Karpas-422 (cell line): ENCODE results near the gene HJURP. TPM values are rescaled to one million over a fixed set of nuclear protein-coding genes. Genes with fewer than 3 reads are reported as not detected.
A peak's percentile ranks its signal among the peaks of the same experiment; 100 is the strongest.
"Not testable (repeated sequence)": the region's sequence is repeated elsewhere in the genome, so short reads cannot be mapped to it uniquely, and the experiment has no call there.

Experiments used
- DNase-seq: peaks from one replicate; pipeline ENCODE4 v3.0.0-alpha.2; 2015
- H2AFZ ChIP-seq: fragments of 200-600 bp; sonication (generic); 2 replicates; pipeline ENCODE4 v1.6.1; 2014; ENCODE audit warnings: antibody characterized with exemption, low read length, mixed read lengths
- H3K27ac ChIP-seq: fragments of 200-600 bp; sonication (generic); 2 replicates; pipeline ENCODE4 v1.5.1; 2014; ENCODE audit warnings: mild to moderate bottlenecking, low read length, moderate library complexity
- H3K27me3 ChIP-seq: fragments of 200-600 bp; sonication (generic); 2 replicates; pipeline ENCODE4 v1.6.1; 2014; ENCODE audit warnings: low read length, mixed read lengths
- H3K36me3 ChIP-seq: fragments of 200-600 bp; sonication (generic); 2 replicates; pipeline ENCODE4 v1.6.1; 2014; ENCODE audit warnings: low read length, mixed read lengths; ENCODE audit not compliant: insufficient read depth
- H3K4me1 ChIP-seq: fragments of 200-600 bp; sonication (generic); 2 replicates; pipeline ENCODE4 v1.6.1; 2014; ENCODE audit warnings: mild to moderate bottlenecking, low read length, mixed read lengths
- H3K4me2 ChIP-seq: fragments of 200-600 bp; sonication (generic); 2 replicates; pipeline ENCODE4 v1.6.1; 2014; ENCODE audit warnings: low read length, low read depth, mild to moderate bottlenecking; ENCODE audit not compliant: poor library complexity, severe bottlenecking
- H3K4me3 ChIP-seq: fragments of 200-600 bp; sonication (generic); 2 replicates; pipeline ENCODE4 v1.5.1; 2014; ENCODE audit warnings: mild to moderate bottlenecking, antibody characterized with exemption, low read length, mixed read lengths
- H3K79me2 ChIP-seq: fragments of 200-600 bp; sonication (generic); 2 replicates; pipeline ENCODE4 v1.6.1; 2014; ENCODE audit warnings: mild to moderate bottlenecking, low read length, mixed read lengths
- H3K9ac ChIP-seq: fragments of 200-600 bp; sonication (generic); 2 replicates; pipeline ENCODE4 v1.6.0; 2014; ENCODE audit warnings: low read length
- H3K9me2 ChIP-seq: fragments of 200-600 bp; sonication (generic), shearing (Covaris generic); replicated peaks from 2 replicates; pipeline ENCODE4 v1.6.0; 2014; ENCODE audit warnings: mild to moderate bottlenecking, low read length, moderate library complexity; ENCODE audit not compliant: insufficient read depth
- H3K9me3 ChIP-seq: fragments of 300-700, 200-600 bp; sonication (generic); 2 replicates; pipeline ENCODE4 v1.6.1; 2014; ENCODE audit warnings: low read length, mixed read lengths
- H4K20me1 ChIP-seq: fragments of 200-600 bp; sonication (generic); 2 replicates; pipeline ENCODE4 v1.6.1; 2014; ENCODE audit warnings: mild to moderate bottlenecking, antibody characterized with exemption, low read length, low read depth; ENCODE audit not compliant: insufficient read depth
- total RNA-seq: library from RNA; depleted of rRNA; stranded (reverse); fragments of >200 nt; shearing (Covaris generic); gene quantifications from 2 replicates; pipeline ENCODE4 v1.2.3, GENCODE V29; 2014; ENCODE audit warnings: low replicate concordance; rRNA removed

Gene HJURP, protein sequence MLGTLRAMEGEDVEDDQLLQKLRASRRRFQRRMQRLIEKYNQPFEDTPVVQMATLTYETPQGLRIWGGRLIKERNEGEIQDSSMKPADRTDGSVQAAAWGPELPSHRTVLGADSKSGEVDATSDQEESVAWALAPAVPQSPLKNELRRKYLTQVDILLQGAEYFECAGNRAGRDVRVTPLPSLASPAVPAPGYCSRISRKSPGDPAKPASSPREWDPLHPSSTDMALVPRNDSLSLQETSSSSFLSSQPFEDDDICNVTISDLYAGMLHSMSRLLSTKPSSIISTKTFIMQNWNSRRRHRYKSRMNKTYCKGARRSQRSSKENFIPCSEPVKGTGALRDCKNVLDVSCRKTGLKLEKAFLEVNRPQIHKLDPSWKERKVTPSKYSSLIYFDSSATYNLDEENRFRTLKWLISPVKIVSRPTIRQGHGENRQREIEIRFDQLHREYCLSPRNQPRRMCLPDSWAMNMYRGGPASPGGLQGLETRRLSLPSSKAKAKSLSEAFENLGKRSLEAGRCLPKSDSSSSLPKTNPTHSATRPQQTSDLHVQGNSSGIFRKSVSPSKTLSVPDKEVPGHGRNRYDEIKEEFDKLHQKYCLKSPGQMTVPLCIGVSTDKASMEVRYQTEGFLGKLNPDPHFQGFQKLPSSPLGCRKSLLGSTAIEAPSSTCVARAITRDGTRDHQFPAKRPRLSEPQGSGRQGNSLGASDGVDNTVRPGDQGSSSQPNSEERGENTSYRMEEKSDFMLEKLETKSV
- 16.5 and 29.0 TPM in 2 replicates for total RNA-seq

GRCh38 chr2:233854241-233854981 lies at the start of gene HJURP:
Gene HJURP (minus strand): TSS chr2:233854535. CDS start chr2:233854500, 35 bp downstream.
- Histone ChIP-seq H4K20me1 (peaks cover 10% of the 10 kb centered on the region; the same call in 1 of the 2 replicates), H3K9me3 (no peaks in the 10 kb centered on the region), H3K9ac (peak within 1 kb of the TSS; percentile 95), H3K4me3 (peak within 1 kb of the TSS; percentile 96), H3K9me2 (no peaks in the 10 kb centered on the region), H3K36me3 (peaks cover 27% of the 10 kb centered on the region), H3K4me2 (peak within 1 kb of the TSS; percentile 85), H3K27me3 (no peaks in the 10 kb centered on the region), H3K27ac (peak within 1 kb of the TSS; percentile 60), H2AFZ (peak within 1 kb of the TSS; percentile 90), H3K4me1 (peaks cover 25% of the 10 kb centered on the region), H3K79me2 (peaks cover 47% of the 10 kb centered on the region)
- peak; percentile 98 for DNase-seq

GRCh38 chr2:233901884-233902283 lies 47.5 kb upstream of the HJURP start:
- Histone ChIP-seq H4K20me1 (no peaks in the 10 kb centered on the region), H3K4me3 (no peak overlapping the region), H3K9me2 (no peaks in the 10 kb centered on the region), H3K27ac (no peak overlapping the region), H3K9me3 (no peaks in the 10 kb centered on the region), H3K4me2 (no peak overlapping the region), H3K36me3 (no peaks in the 10 kb centered on the region), H3K4me1 (no peaks in the 10 kb centered on the region), H2AFZ (no peak overlapping the region), H3K79me2 (no peaks in the 10 kb centered on the region), H3K27me3 (no peaks in the 10 kb centered on the region; the same call in 1 of the 2 replicates), H3K9ac (no peak overlapping the region)
- DNase-seq: no peak

DNA sequence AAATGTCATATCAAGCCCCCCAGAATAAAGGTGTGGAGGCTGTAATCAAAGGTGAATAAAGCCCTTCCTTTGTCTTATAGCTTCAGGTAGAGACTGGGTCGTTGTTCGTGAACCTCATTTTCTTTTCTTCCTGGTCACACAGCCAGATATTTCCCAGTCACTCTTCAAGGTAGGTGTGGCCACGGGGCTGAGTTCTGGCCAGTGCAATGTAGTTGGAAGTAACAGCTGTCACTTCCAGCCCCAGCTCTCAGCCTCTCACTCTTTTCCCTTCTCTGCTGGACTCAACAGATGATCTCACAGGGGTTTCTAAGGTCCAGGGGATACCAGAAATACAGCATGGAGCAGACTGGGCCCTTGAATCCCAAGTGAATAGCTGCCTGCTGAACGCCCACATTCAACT lies 47.0 kb upstream of the HJURP start:
- Histone ChIP-seq H3K9me3 (no peaks in the 10 kb centered on the region), H3K4me2 (no peak overlapping the region), H3K9ac (no peak overlapping the region), H3K27ac (no peak overlapping the region), H3K36me3 (no peaks in the 10 kb centered on the region), H4K20me1 (no peaks in the 10 kb centered on the region), H3K9me2 (no peaks in the 10 kb centered on the region), H3K79me2 (no peaks in the 10 kb centered on the region), H2AFZ (no peak overlapping the region), H3K4me1 (no peaks in the 10 kb centered on the region), H3K27me3 (no peaks in the 10 kb centered on the region; the same call in 1 of the 2 replicates), H3K4me3 (no peak overlapping the region)
- DNase-seq: no peak

- DNase-seq, H2AFZ ChIP-seq, H3K9me2 ChIP-seq, H3K36me3 ChIP-seq, H3K27me3 ChIP-seq, H4K20me1 ChIP-seq, H3K9me3 ChIP-seq, H3K4me2 ChIP-seq, H3K79me2 ChIP-seq, H3K4me3 ChIP-seq, H3K27ac ChIP-seq, H3K9ac ChIP-seq, H3K4me1 ChIP-seq: not testable (repeated sequence)
These were observed 41.9 kb upstream of the HJURP start for GRCh38 chr2:233896253-233896652.

DNA sequence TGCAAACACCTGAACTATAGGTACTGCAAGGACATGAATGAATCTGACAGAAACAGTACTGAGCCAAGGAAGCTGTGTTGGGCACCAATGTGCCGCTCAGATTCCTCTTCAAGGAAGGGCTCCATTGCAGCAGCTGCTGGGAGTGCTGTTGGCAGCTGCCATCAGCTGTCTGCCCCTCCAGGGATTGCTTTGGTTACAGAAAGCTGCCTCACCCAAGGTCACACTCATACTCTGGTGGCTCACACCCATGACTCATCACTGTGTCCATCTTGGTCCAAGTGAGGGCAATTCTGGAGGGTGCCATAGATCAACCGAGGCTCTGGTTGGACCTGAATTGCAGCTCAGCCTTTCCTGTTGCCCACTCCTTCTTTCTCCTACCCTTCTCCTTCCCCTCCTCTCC lies 38.5 kb upstream of the HJURP start:
- H3K4me1 ChIP-seq: no peaks in the 10 kb centered on the region
- H3K27ac ChIP-seq: no peak overlapping the region
- no peak overlapping the region for H3K4me2 ChIP-seq
- H3K27me3 ChIP-seq: no peaks in the 10 kb centered on the region
- no peaks in the 10 kb centered on the region for H4K20me1 ChIP-seq
- no peak for DNase-seq
- H3K79me2 ChIP-seq: no peaks in the 10 kb centered on the region
- no peaks in the 10 kb centered on the region for H3K9me3 ChIP-seq
- H3K9ac ChIP-seq: no peak overlapping the region
- no peak overlapping the region for H3K4me3 ChIP-seq
- no peaks in the 10 kb centered on the region for H3K36me3 ChIP-seq
- H3K9me2 ChIP-seq: no peaks in the 10 kb centered on the region
- no peak overlapping the region for H2AFZ ChIP-seq

- H3K9me2 ChIP-seq: no peaks in the 10 kb centered on the region
- no peak overlapping the region for H2AFZ ChIP-seq
- no peaks in the 10 kb centered on the region for H3K27me3 ChIP-seq
- H3K4me2 ChIP-seq: no peak overlapping the region
- no peak overlapping the region for H3K27ac ChIP-seq
- H4K20me1 ChIP-seq: no peaks in the 10 kb centered on the region
- no peak overlapping the region for H3K9ac ChIP-seq
- H3K36me3 ChIP-seq: no peaks in the 10 kb centered on the region
- H3K9me3 ChIP-seq: no peaks in the 10 kb centered on the region
- DNase-seq: no peak
- no peak overlapping the region for H3K4me3 ChIP-seq
- H3K79me2 ChIP-seq: no peaks in the 10 kb centered on the region
- H3K4me1 ChIP-seq: no peaks in the 10 kb centered on the region
These were observed 28.0 kb upstream of the HJURP start for GRCh38 chr2:233882353-233882752.

GRCh38 chr2:233872125-233872524 lies 17.8 kb upstream of the HJURP start:
- not testable (repeated sequence) for H2AFZ ChIP-seq, H4K20me1 ChIP-seq, H3K4me1 ChIP-seq, H3K4me2 ChIP-seq, H3K36me3 ChIP-seq, H3K27ac ChIP-seq, H3K9ac ChIP-seq, H3K9me3 ChIP-seq, H3K79me2 ChIP-seq, H3K9me2 ChIP-seq, H3K27me3 ChIP-seq, H3K4me3 ChIP-seq
- DNase-seq: peak; percentile 54

DNA sequence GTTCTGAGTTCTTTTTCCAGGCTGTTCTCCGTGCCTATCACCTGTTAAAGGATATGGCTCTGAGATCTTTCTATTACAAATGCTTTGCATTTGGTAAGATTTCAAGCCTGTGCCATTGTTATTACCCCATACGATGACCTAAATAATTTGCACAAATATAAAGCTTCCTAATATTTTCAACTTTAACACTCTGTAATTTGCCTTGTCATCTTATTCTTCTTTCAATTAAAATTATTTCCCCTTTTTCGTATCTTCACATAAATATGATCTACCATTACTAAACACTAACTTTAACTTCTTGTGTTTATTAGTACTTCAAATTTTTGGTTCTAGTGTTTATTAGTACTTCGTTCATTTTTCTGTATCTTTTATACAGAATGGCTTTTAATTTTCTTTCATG lies 17.1 kb upstream of the HJURP start:
- no peak for DNase-seq
- Histone ChIP-seq H3K79me2 (no peaks in the 10 kb centered on the region), H3K4me1 (peaks cover 9% of the 10 kb centered on the region), H4K20me1 (no peaks in the 10 kb centered on the region), H3K9me2 (no peaks in the 10 kb centered on the region), H3K36me3 (no peaks in the 10 kb centered on the region), H3K4me3 (no peak overlapping the region), H3K9ac (no peak overlapping the region), H3K27me3 (no peaks in the 10 kb centered on the region; the same call in none of the 2 replicates), H3K9me3 (peaks cover 5% of the 10 kb centered on the region; the same call in 1 of the 2 replicates), H3K4me2 (no peak overlapping the region), H2AFZ (no peak overlapping the region), H3K27ac (no peak overlapping the region)
